IMR-90 (cell line): Measurements from ENCODE around the gene SLC5A2. TPM values are rescaled to one million over a fixed set of nuclear protein-coding genes. Genes with fewer than 3 reads are reported as not detected.

Source experiments
- ATAC-seq: fragments of 200-7000 bp; cut with Tn5 transposase; 2 replicates; pipeline ENCODE4 v1.9.1; 2020; ENCODE audit warnings: low read depth, mild to moderate bottlenecking, moderate library complexity
- BruUV-seq: library from RNA; stranded (reverse); fragments of 400-500 nt; replicated peaks from 2 replicates; lab custom pipeline; 2021; lab: Mats Ljungman, UMichigan
- CTCF ChIA-PET: fragments of 300-600 bp; formaldehyde crosslinking; extraction: SDS; loops from one replicate; lab custom pipeline; 2021; ENCODE audit warnings: antibody characterized with exemption; lab: Yijun Ruan, JAX
- POLR2A ChIA-PET: fragments of 300-600 bp; sonication (Branson Sonifier 250); formaldehyde crosslinking; loops from one replicate; lab custom pipeline; 2022; ENCODE audit warnings: antibody characterized with exemption; ENCODE audit not compliant: unreplicated experiment; lab: Charles Lee
- DNase-seq: peaks from one replicate; pipeline ENCODE4 v3.0.0; 2013
- H2AFZ ChIP-seq: replicated peaks from 2 replicates; pipeline ENCODE3; 2013; ENCODE audit warnings: low read length, mild to moderate bottlenecking; ENCODE audit not compliant: poor library complexity
- H2AK5ac ChIP-seq: 2 replicates; pipeline ENCODE4 v1.6.1; 2013; ENCODE audit warnings: low read depth, low read length, inconsistent platforms
- H2AK9ac ChIP-seq: replicated peaks from 2 replicates; pipeline ENCODE3; 2013; ENCODE audit warnings: mild to moderate bottlenecking, low read depth, low read length, moderate library complexity; ENCODE audit not compliant: poor library complexity
- H2BK120ac ChIP-seq: 2 replicates; pipeline ENCODE4 v1.6.1; 2013; ENCODE audit warnings: low read depth, low read length, inconsistent platforms
- H2BK15ac ChIP-seq: 3 replicates; pipeline ENCODE4 v1.6.1; 2013; ENCODE audit warnings: low read depth, low read length, inconsistent platforms
- H2BK20ac ChIP-seq: 2 replicates; pipeline ENCODE4 v1.6.1; 2013; ENCODE audit warnings: low read depth, mild to moderate bottlenecking, inconsistent platforms, low read length, moderate library complexity
- H2BK5ac ChIP-seq: 2 replicates; pipeline ENCODE4 v1.6.1; 2013; ENCODE audit warnings: mild to moderate bottlenecking, low read depth, low read length, inconsistent platforms; ENCODE audit not compliant: poor library complexity, severe bottlenecking
- H3K14ac ChIP-seq: replicated peaks from 2 replicates; pipeline ENCODE4 v1.6.1; 2013; ENCODE audit warnings: low read depth, low read length, inconsistent platforms
- H3K18ac ChIP-seq: 2 replicates; pipeline ENCODE4 v1.6.1; 2013; ENCODE audit warnings: low read depth, low read length, control low read depth
- H3K23ac ChIP-seq: 2 replicates; pipeline ENCODE4 v1.6.1; 2013; ENCODE audit warnings: low read depth, low read length, inconsistent platforms
- H3K27ac ChIP-seq: 2 replicates; pipeline ENCODE4 v1.5.1; 2013; ENCODE audit warnings: mild to moderate bottlenecking, control low read depth, low read length; ENCODE audit not compliant: insufficient read depth
- H3K27me3 ChIP-seq: 2 replicates; pipeline ENCODE4 v1.6.1; 2013; ENCODE audit warnings: low read length; ENCODE audit not compliant: control insufficient read depth, insufficient read depth
- H3K36me3 ChIP-seq: 2 replicates; pipeline ENCODE4 v1.6.1; 2013; ENCODE audit warnings: low read length, mixed read lengths; ENCODE audit not compliant: control insufficient read depth, insufficient read depth
- H3K4ac ChIP-seq: 2 replicates; pipeline ENCODE4 v1.6.1; 2013; ENCODE audit warnings: low read depth, low read length, inconsistent platforms
- H3K4me1 ChIP-seq: 2 replicates; pipeline ENCODE4 v1.6.1; 2013; ENCODE audit warnings: low read length, mixed read lengths; ENCODE audit not compliant: control insufficient read depth, insufficient read depth
- H3K4me2 ChIP-seq: 2 replicates; pipeline ENCODE4 v1.6.1; 2013; ENCODE audit warnings: low read depth, mild to moderate bottlenecking, control low read depth, low read length, moderate library complexity
- H3K4me3 ChIP-seq: 2 replicates; pipeline ENCODE4 v1.5.1; 2013; ENCODE audit warnings: low read depth, mild to moderate bottlenecking, control low read depth, low read length, moderate library complexity; ENCODE audit not compliant: insufficient read depth
- H3K56ac ChIP-seq: 2 replicates; pipeline ENCODE4 v1.6.1; 2013; ENCODE audit warnings: low read length, inconsistent platforms; ENCODE audit not compliant: insufficient read depth; ENCODE audit errors: extremely low read depth
- H3K79me1 ChIP-seq, 2 experiments: 2 replicates each; pipeline ENCODE4 v1.6.1; 2013; ENCODE audit warnings: low read length in 2 of 2, inconsistent platforms in 1 of 2, low read depth in 1 of 2
- H3K9ac ChIP-seq: 2 replicates; pipeline ENCODE4 v1.6.1; 2013; ENCODE audit warnings: low read depth, low read length, control low read depth
- H3K9me1 ChIP-seq: 2 replicates; pipeline ENCODE4 v1.6.1; 2013; ENCODE audit warnings: low read length, inconsistent platforms; ENCODE audit not compliant: insufficient read depth
- H3K9me3 ChIP-seq: 2 replicates; pipeline ENCODE4 v1.6.1; 2013; ENCODE audit warnings: low read length; ENCODE audit not compliant: control insufficient read depth, insufficient read depth
- H4K20me1 ChIP-seq: 2 replicates; pipeline ENCODE4 v1.6.1; 2013; ENCODE audit warnings: low read length, inconsistent platforms; ENCODE audit not compliant: insufficient read depth
- H4K5ac ChIP-seq: 2 replicates; pipeline ENCODE4 v1.6.1; 2013; ENCODE audit warnings: mild to moderate bottlenecking, low read depth, low read length, control low read depth
- H4K8ac ChIP-seq, 2 experiments: 2 replicates each; pipeline ENCODE4 v1.6.1; 2013; ENCODE audit warnings: low read depth in 2 of 2, low read length in 2 of 2, control low read depth in 1 of 2, inconsistent platforms in 1 of 2
- H4K91ac ChIP-seq: 2 replicates; pipeline ENCODE4 v1.6.1; 2013; ENCODE audit warnings: low read depth, low read length, inconsistent platforms; ENCODE audit not compliant: insufficient read depth
- BHLHE40 ChIP-seq: fragments of 150-350 bp; IDR thresholded peaks from 2 replicates; pipeline ENCODE4 v1.6.1; 2016; ENCODE audit warnings: mild to moderate bottlenecking, low read depth, low read length
- CEBPB ChIP-seq: IDR thresholded peaks from 2 replicates; pipeline ENCODE4 v1.6.1; 2012; ENCODE audit warnings: low read depth, low read length, improper control_type of control experiment
- CHD1 ChIP-seq: IDR thresholded peaks from 2 replicates; pipeline ENCODE4 v1.6.1; 2012; ENCODE audit warnings: low read depth, low read length, improper control_type of control experiment
- CTCF ChIP-seq: conservative IDR thresholded peaks from 2 replicates; pipeline ENCODE4 v1.5.1; 2012; ENCODE audit warnings: mild to moderate bottlenecking, low read depth, low read length, improper control_type of control experiment
- ELK1 ChIP-seq: fragments of 150-350 bp; IDR thresholded peaks from 2 replicates; pipeline ENCODE4 v1.6.1; 2016; ENCODE audit warnings: low read depth, mild to moderate bottlenecking, low read length, moderate library complexity, borderline replicate concordance
- FOS ChIP-seq: fragments of 150-350 bp; IDR thresholded peaks from 2 replicates; pipeline ENCODE4 v1.6.1; 2016; ENCODE audit warnings: low read depth, low read length
- MAZ ChIP-seq: IDR thresholded peaks from 2 replicates; pipeline ENCODE4 v1.6.1; 2012; ENCODE audit warnings: low read depth, mild to moderate bottlenecking, low read length, improper control_type of control experiment, moderate library complexity, borderline replicate concordance
- MXI1 ChIP-seq: IDR thresholded peaks from 2 replicates; pipeline ENCODE4 v1.6.1; 2012; ENCODE audit warnings: low read depth, mild to moderate bottlenecking, low read length, moderate library complexity, borderline replicate concordance
- NFE2L2 ChIP-seq: fragments of 150-350 bp; IDR thresholded peaks from 2 replicates; pipeline ENCODE4 v1.6.1; 2016; ENCODE audit warnings: low read depth, mild to moderate bottlenecking, low read length
- RAD21 ChIP-seq: IDR thresholded peaks from 2 replicates; pipeline ENCODE4 v1.6.1; 2012; ENCODE audit warnings: low read length, improper control_type of control experiment
- RCOR1 ChIP-seq: IDR thresholded peaks from 2 replicates; pipeline ENCODE4 v1.6.1; 2012; ENCODE audit warnings: mild to moderate bottlenecking, low read length, improper control_type of control experiment; ENCODE audit not compliant: insufficient replicate concordance
- RFX5 ChIP-seq: IDR thresholded peaks from 2 replicates; pipeline ENCODE4 v1.8.0; 2012; ENCODE audit warnings: low read depth, mild to moderate bottlenecking, low read length, moderate library complexity
- SMC3 ChIP-seq: fragments of 150-350 bp; IDR thresholded peaks from 2 replicates; pipeline ENCODE4 v1.6.1; 2016; ENCODE audit warnings: low read depth, mild to moderate bottlenecking, antibody characterized with exemption, low read length, moderate library complexity
- USF2 ChIP-seq: fragments of 150-350 bp; IDR thresholded peaks from 2 replicates; pipeline ENCODE4 v1.6.1; 2017; ENCODE audit warnings: mild to moderate bottlenecking, antibody characterized with exemption, low read length, low read depth
- WGBS, 2 experiments: methylation state at CpG; one replicate each; pipeline versions ENCODE4 v1.1.5 to v1.1.7; 2013; ENCODE audit warnings: missing lambda C conversion rate in 2 of 2; ENCODE audit not compliant: insufficient read length in 1 of 2; ENCODE audit errors: extremely low coverage in 2 of 2; 5-methylcytosine and 5-hydroxymethylcytosine counted together
- dilution Hi-C: fragments of 300-500 bp; cut with HindIII; formaldehyde crosslinking; loops from one replicate; pipeline ENCODE4 v1.14.3; 2018; ENCODE audit warnings: low sequenced_read_pairs; ENCODE audit not compliant: unreplicated experiment
- in situ Hi-C: fragments of 300-500 bp; cut with MboI; formaldehyde crosslinking; loops from 3 replicates; pipeline ENCODE4 v1.14.3; 2019; ENCODE audit warnings: low sequenced_read_pairs, inconsistent platforms, mixed read lengths
- intact Hi-C: fragments of 100-400 bp; cut with micrococcal nuclease; formaldehyde crosslinking; loops from 2 replicates; pipeline ENCODE4 v1.10.0; 2022
- polyA plus RNA-seq, 3 experiments: library from polyadenylated mRNA; depleted of rRNA; stranded (reverse); fragments of >200 nt; gene quantifications; 2 replicates each; pipeline ENCODE4 v1.2.3, GENCODE V29; 2012; ENCODE audit warnings: low replicate concordance in 1 of 3
- total RNA-seq: library from RNA; depleted of rRNA; stranded (reverse); fragments of >200 nt; gene quantifications from 2 replicates; pipeline ENCODE4 v1.2.3, GENCODE V29; 2012

Gene SLC5A2
- total and polyA plus RNA-seq, 2 of the 4 experiments (the other 2 are of a cell fraction) = not detected

GRCh38 chr16:31464781-31465260 is 18.1 kb upstream of the SLC5A2 start:
- H3K36me3 ChIP-seq = peaks cover 30% of the 10 kb centered on the region
- H2AK9ac ChIP-seq = peak overlapping the region; percentile 65
- dilution Hi-C loops (no loop called here), intact Hi-C loops (no loop called here), in situ Hi-C loops (loop anchor here (10.0 to 25.0 kb wide), 2 partner anchors 390 to 397 kb away; partner anchors contain the start of genes ZNF267, ZNF646 and ZNF668)
- no TSS peak for BruUV-seq
- no peak overlapping the region for H3K4ac ChIP-seq
- 0 out of 2 replicates have a peak, but pooled peaks cover 5% of the 10 kb centered on the region for H3K9me1 ChIP-seq
- no peak overlapping the region for H4K8ac ChIP-seq
- WGBS, 2 experiments = 98% methylated on average over 9 of the region's 17 CpGs; no CpG with 5 or more reads in 1 of the 2 experiments
- no peaks in the 10 kb centered on the region for H4K20me1 ChIP-seq
- H2AFZ ChIP-seq = no peak overlapping the region
- no peak overlapping the region for H2BK5ac ChIP-seq
- no peaks in the 10 kb centered on the region for H3K27me3 ChIP-seq
- H3K9ac ChIP-seq = no peak overlapping the region
- H3K4me1 ChIP-seq = no peaks in the 10 kb centered on the region
- POLR2A ChIA-PET = no interaction called here
- H2BK120ac ChIP-seq = no peak overlapping the region
- no peak for ATAC-seq
- CTCF ChIA-PET = no interaction called here
- no peak overlapping the region for H3K56ac ChIP-seq
- H3K27ac ChIP-seq = no peak overlapping the region
- H4K5ac ChIP-seq = no peak overlapping the region
- H3K18ac ChIP-seq = no peak overlapping the region
- H2BK20ac ChIP-seq = no peak overlapping the region
- H2AK5ac ChIP-seq = no peak overlapping the region
- H3K9me3 ChIP-seq = no peaks in the 10 kb centered on the region
- H3K14ac ChIP-seq = no peak overlapping the region
- no peak overlapping the region for H3K4me2 ChIP-seq
- peaks cover 6 to 12% of the 10 kb centered on the region in 2 experiments; a peak in 3 of 4 replicates for H3K79me1 ChIP-seq
- DNase-seq = no peak
- TF ChIP-seq CTCF (no peak), ELK1 (no peak), FOS (no peak), RAD21 (no peak), NFE2L2 (no peak), MXI1 (no peak), RCOR1 (no peak), BHLHE40 (no peak), SMC3 (no peak), USF2 (no peak), RFX5 (no peak), CHD1 (no peak), CEBPB (no peak), MAZ (no peak)
- H2BK15ac ChIP-seq = no peak overlapping the region
- H3K4me3 ChIP-seq = no peak overlapping the region
- no peak overlapping the region for H3K23ac ChIP-seq
- no peak overlapping the region for H4K91ac ChIP-seq
